ENCODE measurements around the gene KRTAP16-1. TPM values are rescaled to one million over a fixed set of nuclear protein-coding genes. Genes with fewer than 3 reads are reported as not detected.

KRTAP16-1 gene
- total RNA-seq, 1 donor from 2014 or later: not detected

DNA sequence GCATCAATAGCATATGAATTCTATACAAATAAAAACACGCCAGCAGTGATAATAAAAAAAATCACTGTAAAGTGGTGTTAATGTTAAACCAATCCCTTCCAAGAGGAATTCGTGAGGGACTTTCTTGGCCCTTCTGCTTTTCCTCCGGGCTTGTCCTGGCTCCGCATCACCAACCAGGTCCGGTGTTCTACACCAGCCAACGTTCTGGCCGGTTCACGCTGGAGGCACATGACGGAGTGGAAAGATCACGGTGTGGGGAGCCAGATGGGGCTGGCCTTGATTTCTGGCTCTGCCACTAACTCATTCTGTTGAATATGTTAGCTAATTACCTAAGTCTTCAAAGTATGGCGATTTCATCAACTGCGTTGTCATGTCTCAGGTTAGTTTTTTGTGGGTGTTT, 5.0 kb downstream of the KRTAP16-1 start:
- DNase-seq (ENCODE audit: low spot score): no peak
- no peaks in the 10 kb centered on the region for H3K27me3 Mint-ChIP-seq (ENCODE audit: low read depth)
- peaks cover 6% of the 10 kb centered on the region for H3K9me3 Mint-ChIP-seq (ENCODE audit: low read depth)
- H3K27ac Mint-ChIP-seq (ENCODE audit: unreplicated experiment): no peak overlapping the region
- peaks cover 2% of the 10 kb centered on the region for H3K36me3 Mint-ChIP-seq (ENCODE audit: low read depth)
- H3K4me1 Mint-ChIP-seq (ENCODE audit: low read depth): peaks cover 17% of the 10 kb centered on the region
- TF ChIP-seq, protein P1, sequence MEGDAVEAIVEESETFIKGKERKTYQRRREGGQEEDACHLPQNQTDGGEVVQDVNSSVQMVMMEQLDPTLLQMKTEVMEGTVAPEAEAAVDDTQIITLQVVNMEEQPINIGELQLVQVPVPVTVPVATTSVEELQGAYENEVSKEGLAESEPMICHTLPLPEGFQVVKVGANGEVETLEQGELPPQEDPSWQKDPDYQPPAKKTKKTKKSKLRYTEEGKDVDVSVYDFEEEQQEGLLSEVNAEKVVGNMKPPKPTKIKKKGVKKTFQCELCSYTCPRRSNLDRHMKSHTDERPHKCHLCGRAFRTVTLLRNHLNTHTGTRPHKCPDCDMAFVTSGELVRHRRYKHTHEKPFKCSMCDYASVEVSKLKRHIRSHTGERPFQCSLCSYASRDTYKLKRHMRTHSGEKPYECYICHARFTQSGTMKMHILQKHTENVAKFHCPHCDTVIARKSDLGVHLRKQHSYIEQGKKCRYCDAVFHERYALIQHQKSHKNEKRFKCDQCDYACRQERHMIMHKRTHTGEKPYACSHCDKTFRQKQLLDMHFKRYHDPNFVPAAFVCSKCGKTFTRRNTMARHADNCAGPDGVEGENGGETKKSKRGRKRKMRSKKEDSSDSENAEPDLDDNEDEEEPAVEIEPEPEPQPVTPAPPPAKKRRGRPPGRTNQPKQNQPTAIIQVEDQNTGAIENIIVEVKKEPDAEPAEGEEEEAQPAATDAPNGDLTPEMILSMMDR (IDR thresholded peaks at IDR 0.05): no peak
- H3K4me3 Mint-ChIP-seq (ENCODE audit: unreplicated experiment): no peak overlapping the region

DNA sequence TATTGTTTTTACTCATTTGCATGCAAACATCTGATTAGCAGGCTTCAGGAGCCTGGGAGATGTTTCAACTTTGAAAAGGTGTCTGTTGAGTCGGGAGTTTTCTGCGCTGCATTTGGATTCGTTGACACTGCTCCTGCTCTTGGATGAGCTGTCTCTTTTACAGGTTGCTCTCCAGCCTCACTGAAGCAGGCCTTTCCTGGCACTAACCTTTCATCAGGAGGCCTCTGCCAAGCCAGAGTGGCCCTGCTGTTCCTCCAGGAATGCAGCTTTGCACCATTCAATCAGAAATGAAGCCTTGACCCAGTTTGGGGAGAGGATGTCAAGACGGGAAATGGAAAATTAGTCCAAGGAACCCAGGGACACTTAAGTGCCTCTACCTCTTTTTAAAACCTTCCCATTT, 6.1 kb downstream of the KRTAP16-1 start:
- Mint-ChIP-seq H3K27ac (ENCODE audit: unreplicated experiment) (no peak overlapping the region), H3K27me3 (ENCODE audit: low read depth) (no peaks in the 10 kb centered on the region), H3K36me3 (ENCODE audit: low read depth) (peaks cover 2% of the 10 kb centered on the region), H3K4me1 (ENCODE audit: low read depth) (peaks cover 10% of the 10 kb centered on the region), H3K4me3 (ENCODE audit: unreplicated experiment) (no peak overlapping the region), H3K9me3 (ENCODE audit: low read depth) (peaks cover 6% of the 10 kb centered on the region)
- TF ChIP-seq, protein P1 (IDR thresholded peaks at IDR 0.05): no peak
- no peak for DNase-seq (ENCODE audit: low spot score)

DNA sequence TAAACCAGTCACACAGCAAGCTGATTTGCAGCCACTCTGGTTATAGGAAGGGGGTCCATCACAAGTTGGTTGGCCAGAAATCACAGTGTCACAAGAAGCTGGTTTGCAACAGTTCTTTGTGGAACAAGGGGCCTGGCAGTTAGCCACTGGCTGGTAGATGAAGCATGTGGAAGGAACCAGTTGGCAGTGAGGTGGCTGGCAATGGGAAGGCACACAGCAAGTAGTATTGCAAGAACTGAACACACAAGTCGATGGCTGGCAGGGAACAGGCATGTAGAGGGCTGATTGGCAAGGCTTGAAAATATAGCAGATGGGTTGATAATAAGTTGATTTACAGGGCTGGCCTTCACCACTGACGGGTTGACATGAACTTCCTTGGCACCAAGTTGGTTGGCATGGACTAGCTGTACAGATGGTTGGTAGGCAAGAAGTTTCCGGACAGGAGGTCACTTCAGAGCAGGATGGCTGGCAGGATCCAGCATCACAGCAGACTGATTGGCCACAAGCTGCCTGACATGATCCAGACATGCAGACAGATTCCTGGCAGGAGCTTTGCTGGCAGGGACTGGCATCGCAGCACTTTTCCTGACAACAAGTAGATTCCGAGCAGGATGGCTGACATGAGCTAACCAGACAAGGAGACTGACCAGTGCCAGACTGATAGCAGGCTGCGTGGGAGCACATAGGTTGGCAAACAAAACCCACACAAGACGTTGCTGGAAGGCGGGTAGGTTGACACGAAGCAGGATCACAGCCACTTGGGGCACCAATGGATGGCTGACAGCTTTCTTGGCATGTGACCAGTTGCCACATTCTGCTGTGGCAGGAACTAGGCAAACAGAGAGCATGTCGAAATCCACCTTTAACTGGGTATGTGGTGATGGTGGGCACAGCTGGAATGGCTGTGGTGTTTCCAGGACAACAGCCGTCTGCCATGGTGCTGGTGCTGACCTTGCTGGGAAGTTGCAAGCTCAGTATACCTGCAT, 6.9 kb downstream of the KRTAP16-1 start, which contains the start of gene KRTAP29-1:
Gene KRTAP29-1, minus strand, starts transcription at position 936 of the 986 bp plus-strand sequence. Its CDS starts 0 bp downstream, at position 936.
- H3K27ac Mint-ChIP-seq (ENCODE audit: unreplicated experiment): no peak within 1 kb of the TSS
- peaks cover 2% of the 10 kb centered on the region for H3K4me1 Mint-ChIP-seq (ENCODE audit: low read depth)
- H3K9me3 Mint-ChIP-seq (ENCODE audit: low read depth): peaks cover 6% of the 10 kb centered on the region
- TF ChIP-seq, protein P1 (IDR thresholded peaks at IDR 0.05): no peak
- no peak for DNase-seq (ENCODE audit: low spot score)
- peaks cover 2% of the 10 kb centered on the region for H3K36me3 Mint-ChIP-seq (ENCODE audit: low read depth)
- H3K27me3 Mint-ChIP-seq (ENCODE audit: low read depth): no peaks in the 10 kb centered on the region
- H3K4me3 Mint-ChIP-seq (ENCODE audit: unreplicated experiment): no peak within 1 kb of the TSS

DNA sequence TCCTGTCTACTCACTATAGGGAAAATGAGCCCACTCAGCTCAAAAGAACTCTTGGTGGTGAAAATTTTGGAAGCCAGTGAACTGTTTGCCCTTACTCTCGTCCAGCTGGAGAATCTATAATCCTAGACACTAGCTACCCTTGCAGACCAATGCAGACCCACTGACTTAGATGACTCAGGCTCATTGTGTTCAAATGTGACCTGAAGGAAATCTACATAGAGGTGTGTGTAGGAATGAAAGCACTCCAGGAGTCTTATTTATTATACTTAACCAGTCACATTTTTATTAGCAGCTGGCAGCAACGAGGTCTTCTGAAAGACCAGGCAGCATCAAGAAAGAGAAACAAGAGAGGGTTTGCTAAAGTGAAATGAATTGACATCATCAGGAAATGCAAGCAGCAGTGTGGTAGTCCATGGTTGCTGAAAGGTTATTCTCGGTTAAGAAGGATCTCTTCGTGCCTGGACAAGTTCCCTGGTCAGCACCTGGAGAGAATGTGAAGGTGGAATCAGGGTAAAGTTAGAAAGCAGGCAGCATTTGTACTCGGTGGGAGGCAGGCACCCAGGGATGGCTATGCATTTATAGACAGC, 7.8 kb downstream of the KRTAP16-1 start:
- H3K27me3 Mint-ChIP-seq (ENCODE audit: low read depth): no peaks in the 10 kb centered on the region
- no peaks in the 10 kb centered on the region for H3K4me1 Mint-ChIP-seq (ENCODE audit: low read depth)
- H3K36me3 Mint-ChIP-seq (ENCODE audit: low read depth): peaks cover 2% of the 10 kb centered on the region
- peaks cover 6% of the 10 kb centered on the region for H3K9me3 Mint-ChIP-seq (ENCODE audit: low read depth)
- no peak overlapping the region for H3K4me3 Mint-ChIP-seq (ENCODE audit: unreplicated experiment)
- TF ChIP-seq, protein P1 (IDR thresholded peaks at IDR 0.05): no peak
- no peak overlapping the region for H3K27ac Mint-ChIP-seq (ENCODE audit: unreplicated experiment)
- no peak for DNase-seq (ENCODE audit: low spot score)

DNA sequence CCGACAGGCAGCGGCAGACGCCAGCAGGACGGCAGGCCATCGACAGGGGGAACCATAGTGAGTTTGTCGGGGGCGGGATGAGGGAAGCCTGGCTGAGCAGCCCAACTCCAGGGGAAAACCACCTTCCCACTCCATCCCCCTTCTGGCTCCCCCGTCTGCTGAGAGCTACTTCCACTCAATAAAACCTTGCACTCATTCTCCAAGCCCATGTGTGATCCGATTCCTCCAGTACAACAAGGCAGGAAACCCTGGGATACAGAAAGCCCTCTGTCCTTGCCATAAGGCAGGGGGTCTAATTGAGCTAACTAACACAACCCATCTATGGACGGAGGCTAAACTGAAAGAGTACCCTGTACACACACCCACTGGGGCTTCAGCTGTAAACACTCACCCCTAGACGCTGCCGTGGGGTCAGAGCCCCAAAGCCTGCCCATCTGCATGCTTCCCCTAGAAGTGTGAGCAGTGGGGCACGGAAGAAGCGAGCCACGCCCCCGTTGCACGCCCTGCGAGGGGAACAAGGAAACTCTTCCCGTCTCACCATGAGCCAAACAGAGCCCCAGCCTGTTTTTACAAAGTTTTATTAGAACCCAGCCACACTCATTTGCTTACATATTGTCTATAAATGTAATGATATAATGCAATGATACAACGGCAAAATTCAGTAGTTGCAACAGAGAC, 10.5 kb downstream of the KRTAP16-1 start:
- DNase-seq (ENCODE audit: low spot score): no peak
- Mint-ChIP-seq H3K9me3 (ENCODE audit: low read depth) (peaks cover 6% of the 10 kb centered on the region), H3K27ac (ENCODE audit: unreplicated experiment) (no peak overlapping the region), H3K4me3 (ENCODE audit: unreplicated experiment) (no peak overlapping the region), H3K27me3 (ENCODE audit: low read depth) (no peaks in the 10 kb centered on the region), H3K36me3 (ENCODE audit: low read depth) (peaks cover 2% of the 10 kb centered on the region), H3K4me1 (ENCODE audit: low read depth) (no peaks in the 10 kb centered on the region)
- TF ChIP-seq, protein P1 (IDR thresholded peaks at IDR 0.05): no peak

Data from chondrocyte (in vitro differentiated cells).